Measurements from ENCODE around the gene ATP8A2.
"Not testable (repeated sequence)": the region's sequence is repeated elsewhere in the genome, so short reads cannot be mapped to it uniquely, and the experiment has no call there.

- TF ChIP-seq CTCF (IDR thresholded peaks at IDR 0.05; ENCODE audit: insufficient read depth, low read depth, low read length); EZH2 (IDR thresholded peaks at IDR 0.05; ENCODE audit: insufficient read depth, low read length): not testable (repeated sequence)
Measured at GRCh38 chr13:25954080-25954479, 582.3 kb downstream of the ATP8A2 start.

All from astrocyte (in vitro differentiated cells and primary cell).